ENCODE measurements around the gene SCLY. TPM values are rescaled to one million over a fixed set of nuclear protein-coding genes. Genes with fewer than 3 reads are reported as not detected.

The SCLY gene
- total and polyA plus RNA-seq, 2 of the 8 experiments (the other 6 are each of a cell fraction or from before 2014, with no cell fraction given): 79.0 to 79.5 TPM

- Histone ChIP-seq H3K79me1 (ENCODE audit: low read depth, low read length) (no peaks in the 10 kb centered on the region), H2BK12ac (ENCODE audit: low read depth, low read length) (no peak overlapping the region), H3K56ac (replicated peaks; ENCODE audit: insufficient read length, low read depth, low read length) (no peak overlapping the region), H3K27me3 (replicated peaks in 1 of 4; ENCODE audit: control insufficient read depth in 3 of 4, extremely low read depth in 1 of 4, insufficient read depth in 3 of 4, low read length in 3 of 4) (no peaks in the 10 kb centered on the region), H3K23ac (ENCODE audit: insufficient read length) (no peak overlapping the region), H2BK15ac (ENCODE audit: low read length) (no peak overlapping the region), H3K9ac (replicated peaks in 1 of 4; ENCODE audit: extremely low read depth in 1 of 4, low read depth in 3 of 4, low read length in 3 of 4) (no peak overlapping the region), H2BK20ac (ENCODE audit: low read length) (no peak overlapping the region), H4K8ac (ENCODE audit: extremely low read depth, insufficient read depth, low read length) (no peak overlapping the region), H4K91ac (replicated peaks; ENCODE audit: insufficient read length, low read length) (no peak overlapping the region), H3K4me3 (ENCODE audit: extremely low read depth in 1 of 4, insufficient read depth in 2 of 4, low read depth in 3 of 4, low read length in 4 of 4) (no peak overlapping the region), H3K79me2 (ENCODE audit: control insufficient read depth in 1 of 2, insufficient read depth in 2 of 2, low read length in 2 of 2) (peaks cover 0 to 6% of the 10 kb centered on the region in 2 experiments; a peak in 1 of 4 replicates), H3K14ac (ENCODE audit: insufficient read length) (no peak overlapping the region), H4K5ac (ENCODE audit: insufficient read length, low read depth, low read length) (no peak overlapping the region), H2AFZ (ENCODE audit: low read length) (no peak overlapping the region), H3K23me2 (ENCODE audit: low read depth, low read length) (peaks cover 3% of the 10 kb centered on the region), H3K27ac (ENCODE audit: low read depth, low read length) (no peak overlapping the region), H2AK5ac (ENCODE audit: low read depth, low read length) (no peak overlapping the region), H2BK120ac (replicated peaks; ENCODE audit: low read depth, low read length) (no peak overlapping the region), H3K9me3 (ENCODE audit: insufficient read depth in 2 of 2, low read depth in 1 of 2, low read length in 1 of 2) (no peaks in the 10 kb centered on the region; a peak in 1 of 4 replicates), H3K36me3 (ENCODE audit: control insufficient read depth in 2 of 4, insufficient read depth in 4 of 4, low read length in 3 of 4) (no peaks in the 10 kb centered on the region), H4K20me1 (replicated peaks in 1 of 2; ENCODE audit: control insufficient read depth in 1 of 2, insufficient read depth in 2 of 2, low read length in 2 of 2) (no peaks in the 10 kb centered on the region), H2BK5ac (ENCODE audit: low read depth, low read length) (no peak overlapping the region), H3K18ac (ENCODE audit: extremely low read depth, low read length) (no peak overlapping the region), H3K4me1 (replicated peaks in 1 of 4; ENCODE audit: control insufficient read depth in 3 of 4, insufficient read depth in 4 of 4, low read length in 3 of 4) (peaks cover 0 to 2% (median 0%) of the 10 kb centered on the region in 4 experiments; a peak in 3 of 7 replicates), H3K4ac (replicated peaks; ENCODE audit: insufficient read length, low read depth, low read length) (no peak overlapping the region), H3K4me2 (ENCODE audit: insufficient read depth in 1 of 2, low read depth in 2 of 2, low read length in 2 of 2) (no peak overlapping the region)
- 90% methylated on average over 3 of the region's 3 CpGs; no CpG with 5 or more reads in 1 of the 2 experiments for WGBS, 2 experiments (ENCODE audit: extremely low coverage in 1 of 2, insufficient coverage in 1 of 2, insufficient read length in 1 of 2, insufficient replicate concordance in 2 of 2, low coverage in 1 of 2, low lambda C conversion rate in 2 of 2, missing lambda C conversion rate in 1 of 2)
- ChIA-PET POLR2A (ENCODE audit: partially characterized antibody) (interaction anchor here (0.6 to 0.9 kb wide), 2 partner anchors 19 to 73 kb away, joined by 3 to 4 read pairs; no protein-coding TSS in a partner anchor), CTCF (ENCODE audit: partially characterized antibody) (interaction anchor here (0.6 kb wide), 1 partner anchor 20 kb away, joined by 3 read pairs; no protein-coding TSS in a partner anchor)
- no peak for DNase-seq (ENCODE audit: low read depth in 1 of 2, low spot score in 2 of 2)
- FAIRE-seq: no peak
- TF ChIP-seq GABPA (IDR thresholded peaks at IDR 0.05; ENCODE audit: borderline replicate concordance, insufficient read depth, low read length): no peak
- no peak for TF ChIP-seq RAD21 (IDR thresholded peaks at IDR 0.05 in 1 of 2, conservative IDR thresholded peaks at IDR 0.05 in 1 of 2; ENCODE audit: low read depth in 2 of 2, low read length in 2 of 2)
- no peak for TF ChIP-seq TBP (IDR thresholded peaks at IDR 0.05; ENCODE audit: low read depth, low read length)
- no peak for TF ChIP-seq TCF12 (IDR thresholded peaks at IDR 0.05; ENCODE audit: low read depth, low read length)
- TF ChIP-seq SIRT6 (IDR thresholded peaks at IDR 0.05; ENCODE audit: low read length): no peak
- no peak for TF ChIP-seq CTCF (IDR thresholded peaks at IDR 0.05; ENCODE audit: control extremely low read depth in 1 of 3, insufficient read depth in 1 of 3, low read depth in 1 of 3, low read length in 3 of 3)
- TF ChIP-seq ATF2 (IDR thresholded peaks at IDR 0.05; ENCODE audit: low read length): no peak
- TF ChIP-seq RXRA (IDR thresholded peaks at IDR 0.05; ENCODE audit: insufficient read depth, low read depth, low read length): no peak
- TF ChIP-seq BACH1 (IDR thresholded peaks at IDR 0.05; ENCODE audit: low read length): no peak
- TF ChIP-seq POLR2AphosphoS5 (IDR thresholded peaks at IDR 0.05; ENCODE audit: low read depth, low read length): no peak
Measured at GRCh38 chr2:238055841-238056240, 5.0 kb upstream of the SCLY start.
